Posterior vena cava (tissue), 2 donors: ENCODE measurements around the gene PPP1R15B. TPM values are rescaled to one million over a fixed set of nuclear protein-coding genes. Genes with fewer than 3 reads are reported as not detected.

ENCODE experiments used
- DNase-seq: peaks from one replicate; pipeline ENCODE4 v3.0.0-alpha.2; 2020; ENCODE audit warnings: low spot score
- intact Hi-C, 2 donors: fragments of 100-400 bp; cut with DNase I; formaldehyde crosslinking; loops; one replicate each; pipeline versions ENCODE4 v1.14.1 to v1.14.2; 2022 to 2023
- total RNA-seq, 2 donors: library from RNA; stranded (reverse); fragmentation: NEBNext Ultra II Directional; extraction: Animal tissue kit (Norgen Biotek cat#: 25700); gene quantifications; one replicate each; pipeline ENCODE4 v1.2.1, GENCODE V29; 2021
- donor health status: DM: yes; HTN: yes; CAD: no.
- donor health status: DM: yes; HTN: yes; CAD: no.

The PPP1R15B gene
- total RNA-seq, 2 donors from 2014 or later, result 33.2 to 45.7 TPM

DNA sequence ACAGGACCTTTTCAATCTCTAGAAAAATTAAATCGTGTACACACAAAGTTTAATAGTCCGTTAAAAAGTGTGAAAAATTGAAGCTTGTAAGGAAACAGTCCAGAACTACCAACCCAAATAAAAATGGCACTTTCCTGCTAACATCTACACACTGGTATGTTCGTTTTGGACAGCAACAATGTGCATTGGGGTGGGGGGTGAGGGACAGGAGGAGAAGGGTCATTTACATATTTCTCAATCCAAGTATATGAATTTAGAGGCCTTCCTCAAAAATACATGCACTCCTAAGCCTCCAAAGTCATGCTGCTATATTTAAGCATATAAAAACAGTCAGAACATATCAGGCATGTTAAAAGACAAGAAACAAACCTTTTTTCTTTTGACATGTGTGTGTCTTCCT lies 2.5 kb downstream of the PPP1R15B start:
- no peak for DNase-seq
- intact Hi-C loops, result no loop called here

DNA sequence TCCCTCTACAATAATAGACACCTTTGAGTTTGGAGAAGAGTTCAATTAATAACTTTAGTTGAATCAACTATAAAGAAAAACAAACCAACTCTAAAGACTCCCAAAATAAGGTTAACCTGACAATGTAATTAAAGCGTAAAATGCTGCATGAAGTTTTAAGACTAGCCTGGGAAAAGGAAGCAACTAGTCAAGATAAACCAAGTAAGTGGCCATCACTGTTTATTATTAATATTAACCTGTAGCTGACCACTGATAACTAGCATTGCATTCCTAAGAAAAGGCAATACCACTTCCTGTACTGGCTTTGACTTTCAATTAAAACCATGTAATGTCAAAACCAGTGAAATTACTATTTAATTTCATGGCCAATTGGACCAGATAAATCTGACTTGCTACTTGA lies 3.0 kb downstream of the PPP1R15B start:
- no peak for DNase-seq
- intact Hi-C loops, result no loop called here

DNA sequence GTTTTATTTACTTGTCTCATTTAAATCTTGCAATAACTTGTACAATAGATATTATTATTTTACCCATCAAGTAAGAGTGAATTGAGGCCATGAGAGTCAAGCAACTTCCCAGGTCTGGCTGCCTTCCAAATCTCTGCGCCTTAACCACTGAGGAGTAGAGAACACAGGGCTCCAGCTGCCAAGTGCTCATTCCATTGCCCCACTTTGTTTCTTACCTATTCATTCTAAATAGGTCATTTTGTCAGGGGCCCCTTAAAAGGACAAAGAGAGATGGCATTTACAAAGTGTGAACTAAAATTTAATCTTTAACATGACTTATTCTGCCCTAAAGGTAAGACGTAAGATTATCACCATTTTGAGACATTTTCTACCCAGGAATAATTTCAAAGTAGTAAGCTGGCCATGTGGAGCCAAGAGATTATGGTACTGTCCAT lies 3.5 kb downstream of the PPP1R15B start:
- intact Hi-C loops, result no loop called here

DNA sequence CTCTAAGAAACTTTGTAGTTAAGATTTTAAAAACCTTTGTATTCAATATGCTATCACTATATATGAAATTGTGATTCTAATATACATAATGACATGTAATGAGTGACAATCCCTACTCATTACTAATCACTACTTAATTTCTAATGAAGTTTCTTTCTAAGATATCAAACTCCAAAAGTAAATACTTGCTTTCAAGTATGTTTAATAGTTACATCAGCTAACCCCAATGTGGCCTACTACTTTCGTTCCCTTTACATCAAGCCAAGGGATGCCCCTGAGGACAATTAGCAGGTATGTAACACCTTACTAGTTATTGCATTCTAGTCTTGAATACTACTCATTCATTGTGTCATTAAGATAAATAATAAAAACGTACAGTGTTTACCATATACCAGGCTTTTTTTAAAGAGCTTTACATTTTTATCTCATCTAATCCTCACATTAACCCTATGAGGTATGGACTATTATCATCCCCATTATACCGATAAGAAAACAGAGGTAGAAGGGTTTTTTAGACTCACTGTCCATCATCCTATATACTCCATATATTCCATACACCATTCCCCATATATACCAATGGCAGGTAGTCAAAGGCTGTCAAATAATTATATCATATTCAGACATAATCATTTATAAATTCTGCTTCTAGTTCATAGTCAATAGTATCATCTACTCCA lies 4.2 kb downstream of the PPP1R15B start:
- intact Hi-C loops, result no loop called here
- no peak for DNase-seq

More for the DNA sequence above, 3.5 kb downstream of the PPP1R15B start:
- DNase-seq, result no peak

DNA sequence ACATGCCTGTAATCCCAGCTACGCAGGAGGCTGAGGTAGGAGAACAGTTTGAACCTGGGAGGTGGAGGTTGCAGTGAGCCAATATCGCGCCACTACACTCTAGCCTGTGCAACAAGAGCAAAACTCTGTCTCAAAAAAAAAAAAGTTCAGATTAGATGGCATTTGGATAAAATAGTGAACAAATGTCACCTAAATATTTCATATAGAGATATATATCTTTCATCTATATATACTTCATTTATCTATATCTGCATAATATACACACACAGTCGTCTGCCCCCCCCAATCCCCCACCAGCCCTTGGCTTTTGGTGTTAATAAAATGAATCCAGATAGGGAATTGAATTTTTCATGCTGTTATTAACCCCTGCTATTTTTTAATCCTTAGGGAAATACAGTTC lies 5.0 kb downstream of the PPP1R15B start:
- DNase-seq, result no peak
- intact Hi-C loops, result no loop called here

DNA sequence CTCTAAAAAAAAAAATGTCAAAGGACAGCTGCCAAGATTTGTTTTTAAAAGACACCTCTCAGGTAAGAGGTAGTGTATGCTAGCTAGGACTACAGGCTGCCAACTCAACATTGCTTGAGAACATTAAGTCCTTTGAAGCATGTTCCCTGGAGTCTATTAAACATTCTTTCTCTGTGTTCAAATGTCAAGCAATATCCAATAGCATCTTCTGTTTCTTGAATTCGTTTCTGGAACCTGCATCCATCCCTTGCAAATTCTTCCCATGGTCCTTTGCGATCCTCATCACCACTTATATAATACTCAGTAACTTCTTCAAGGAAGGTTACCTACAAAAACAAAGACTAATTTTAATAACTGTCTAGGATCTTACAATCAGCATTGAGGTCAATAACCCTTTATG lies 5.6 kb downstream of the PPP1R15B start:
- intact Hi-C loops, result no loop called here
- no peak for DNase-seq

DNA sequence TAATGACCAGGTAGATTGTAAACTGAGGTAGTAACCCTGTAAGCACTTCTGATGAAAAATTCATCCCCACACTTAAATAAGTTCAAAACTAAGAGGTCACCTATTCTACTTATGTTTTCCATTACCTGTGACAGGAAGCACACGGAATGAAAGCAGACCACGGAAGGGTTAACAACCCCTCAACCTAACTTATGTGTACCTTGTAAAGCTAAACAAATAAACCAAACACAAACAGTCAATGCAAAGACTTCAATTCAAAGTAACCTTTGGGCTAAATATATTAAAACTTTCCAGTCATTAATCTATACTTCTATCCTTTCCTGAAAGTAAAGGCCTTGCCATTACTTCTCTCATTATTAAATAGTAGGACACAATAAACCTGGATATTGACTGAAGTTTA lies 7.0 kb downstream of the PPP1R15B start:
- DNase-seq, result no peak
- intact Hi-C loops, result no loop called here

DNA sequence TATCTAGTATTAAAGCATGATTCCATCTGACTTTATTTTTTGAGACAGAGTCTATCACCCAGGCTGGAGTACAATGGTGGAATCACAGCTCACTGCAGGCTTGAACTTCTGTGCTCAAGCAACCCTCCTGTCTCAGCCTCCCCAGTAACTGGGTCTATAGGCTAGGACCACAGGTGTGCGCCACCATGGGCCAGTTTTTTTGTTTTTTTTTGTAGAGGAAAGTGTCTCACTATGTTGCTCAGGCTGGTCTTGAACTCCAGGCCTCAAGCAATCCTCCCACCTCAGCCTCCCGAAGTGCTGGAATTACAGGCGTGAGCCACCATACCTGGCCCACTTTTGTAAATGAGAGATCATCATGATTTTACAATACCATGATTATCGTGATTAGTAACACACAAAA lies 9.2 kb downstream of the PPP1R15B start:
- no peak for DNase-seq
- intact Hi-C loops, result no loop called here

DNA sequence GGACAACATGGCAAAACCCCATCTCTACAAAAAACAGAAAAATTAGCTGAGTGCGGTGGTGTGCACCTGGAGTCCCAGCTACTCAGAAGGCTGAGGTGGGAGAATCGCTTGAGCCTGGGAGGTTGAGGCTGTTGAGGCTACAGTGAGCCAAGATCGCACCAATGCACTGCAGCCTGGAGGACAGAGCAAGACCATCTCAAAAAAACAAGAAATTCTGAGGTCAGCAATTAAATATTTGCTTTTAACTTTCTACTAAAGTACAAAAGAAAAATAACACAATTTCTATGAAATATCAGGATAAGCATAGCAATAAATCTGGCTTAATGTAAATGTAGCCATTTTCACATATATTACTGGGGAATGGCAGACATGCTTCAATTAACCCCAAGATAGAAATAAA lies 9.9 kb downstream of the PPP1R15B start:
- intact Hi-C loops, result no loop called here
- no peak for DNase-seq

DNA sequence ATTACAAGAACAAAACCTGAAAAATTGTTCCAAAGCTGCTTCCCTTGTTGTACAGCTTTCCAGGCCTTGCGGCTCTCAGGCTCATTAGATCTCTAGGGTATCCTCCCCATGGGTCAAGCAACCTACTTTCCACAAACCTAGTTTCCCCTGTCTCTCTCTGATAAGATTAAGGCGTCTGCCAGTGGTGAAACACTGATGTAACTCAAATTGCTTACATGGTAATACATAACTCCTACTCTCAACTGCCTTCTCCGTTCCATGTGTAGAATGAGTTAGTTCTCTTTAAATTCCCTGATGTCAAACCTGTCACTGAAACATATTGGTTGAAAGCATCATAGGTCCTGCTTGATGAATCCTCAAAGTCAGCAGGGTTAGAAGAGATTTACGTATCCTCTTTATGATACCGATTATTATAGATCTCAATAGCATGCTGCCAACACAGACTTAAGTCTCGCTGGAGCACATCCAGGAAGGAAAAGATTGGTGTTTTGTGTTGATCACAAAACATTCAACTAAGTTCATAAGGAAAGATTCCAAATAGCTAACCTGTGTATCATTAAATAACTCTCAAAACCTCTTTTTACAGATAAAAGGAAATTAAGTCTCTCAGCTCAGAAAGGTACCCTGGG lies 10.6 kb downstream of the PPP1R15B start:
- no peak for DNase-seq
- intact Hi-C loops, result no loop called here

DNA sequence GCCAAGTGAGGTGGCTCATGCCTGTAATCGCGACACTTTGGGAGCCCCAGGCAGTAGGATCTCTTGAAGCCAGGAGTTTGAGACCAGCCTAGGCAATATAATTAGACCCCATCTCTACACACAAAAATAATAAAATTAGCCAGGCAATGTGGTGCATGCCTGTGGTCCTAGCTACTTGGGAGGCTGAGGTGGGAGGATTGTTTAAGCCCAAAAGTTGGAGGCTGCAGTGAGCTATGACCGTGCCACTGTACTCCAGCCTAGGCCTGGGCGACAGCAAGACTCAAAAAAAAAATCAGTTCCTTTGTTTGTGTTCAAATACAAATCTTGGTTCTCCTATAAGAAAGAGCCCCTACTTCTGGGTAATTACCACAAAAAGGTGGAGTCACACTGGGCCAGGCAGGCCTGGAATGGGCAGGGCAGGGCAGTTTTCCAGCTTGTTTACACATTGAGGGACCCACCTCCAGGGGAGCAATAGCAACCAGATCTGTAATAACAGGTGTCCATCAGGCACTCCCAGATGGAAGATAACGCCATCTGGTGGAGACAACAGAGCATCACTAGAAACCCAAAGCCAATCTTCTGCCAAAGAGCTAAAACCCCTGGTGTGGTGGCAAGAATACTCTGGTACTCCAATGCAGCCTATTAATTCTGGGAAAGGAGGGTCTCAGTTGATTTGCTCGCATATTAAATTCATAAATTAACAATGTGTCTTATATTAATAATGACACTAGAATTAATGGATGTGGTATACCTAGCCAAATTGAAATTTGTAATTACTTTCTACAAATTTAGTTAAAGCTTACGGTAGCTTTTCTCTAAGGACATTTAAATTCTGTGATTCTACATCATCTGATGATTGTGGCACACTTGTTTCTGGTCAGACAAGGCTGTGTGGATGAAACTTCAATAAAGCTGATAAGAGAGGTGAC lies 13.2 kb downstream of the PPP1R15B start:
- DNase-seq, result no peak
- intact Hi-C loops, result no loop called here

DNA sequence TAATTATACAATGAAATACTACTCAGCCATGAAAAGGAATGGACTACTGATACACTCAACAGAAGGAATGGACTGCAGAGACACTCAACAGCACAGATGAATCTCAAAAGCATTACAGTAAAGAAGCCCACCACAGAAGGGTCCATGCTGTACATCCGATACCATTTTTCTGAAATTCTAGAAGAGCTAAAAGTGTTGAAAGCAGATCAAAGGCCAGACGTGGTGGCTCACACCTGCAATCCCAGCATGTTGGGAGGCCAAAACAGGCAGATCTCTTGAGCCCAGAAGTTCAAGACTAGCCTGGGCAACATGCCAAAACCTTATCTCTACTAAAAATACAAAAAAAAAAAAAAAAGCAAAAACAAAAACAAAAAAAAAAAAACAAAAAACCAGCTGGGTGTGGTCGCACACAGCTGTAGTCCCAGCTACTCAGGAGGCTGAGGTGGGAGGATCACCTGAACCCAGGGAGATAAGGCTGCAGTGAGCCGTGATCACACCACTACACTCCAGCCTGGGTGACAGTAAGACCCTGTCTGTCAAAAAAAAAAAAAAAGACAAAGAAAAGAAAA lies 15.5 kb downstream of the PPP1R15B start:
- no peak for DNase-seq
- intact Hi-C loops, result no loop called here

DNA sequence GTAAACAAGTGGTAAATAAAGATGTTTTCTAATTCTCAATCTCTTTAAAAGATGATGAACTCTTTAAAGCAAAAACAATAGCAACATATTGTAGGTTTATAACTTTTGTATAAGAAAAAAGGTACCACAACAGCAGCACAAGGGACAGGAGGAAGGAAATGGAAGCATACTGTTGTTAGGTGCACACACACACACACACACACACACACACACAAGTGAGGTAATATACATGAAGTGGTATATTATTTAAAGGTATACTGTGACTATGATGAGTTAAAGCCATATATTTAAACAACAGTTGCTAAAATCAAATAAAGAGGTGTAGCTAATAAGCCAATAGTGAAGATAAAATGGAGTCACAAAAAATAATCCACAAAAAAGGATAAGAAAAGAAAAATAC lies 20.0 kb downstream of the PPP1R15B start:
- intact Hi-C loops, result no loop called here
- no peak for DNase-seq

DNA sequence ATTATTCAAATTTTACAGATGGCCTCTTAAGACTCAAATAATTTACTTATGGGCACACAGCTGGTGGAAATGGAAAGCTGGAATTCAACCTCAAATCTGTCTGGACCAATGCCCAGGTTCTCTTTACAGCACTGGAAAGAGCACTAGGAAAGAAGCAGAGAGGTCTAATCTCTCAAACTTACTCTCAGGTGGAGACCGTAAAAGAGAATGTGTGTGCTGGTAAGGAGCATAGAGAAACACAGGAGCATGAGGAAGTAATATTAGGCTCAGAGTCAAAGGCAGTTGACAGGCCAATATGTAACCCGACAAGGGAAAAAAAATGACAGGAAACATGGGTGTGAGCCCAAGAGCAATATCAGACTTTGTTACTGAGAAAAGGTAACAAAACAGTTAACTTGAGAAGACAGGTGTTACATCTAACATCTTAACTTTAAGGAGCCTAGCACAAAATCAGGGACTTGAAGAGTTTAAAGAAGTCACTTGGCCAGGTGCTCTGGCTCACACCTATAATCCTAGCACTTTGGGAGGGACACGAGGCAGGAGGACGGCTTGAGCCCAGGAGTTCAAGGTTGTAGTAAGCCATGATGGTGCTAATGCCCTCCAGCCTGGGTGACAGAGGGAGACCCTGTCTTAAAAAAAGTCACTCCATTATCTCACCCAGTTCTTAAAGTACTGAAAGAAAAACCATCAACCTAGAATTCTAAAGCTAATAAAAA lies 20.7 kb downstream of the PPP1R15B start:
- intact Hi-C loops, result no loop called here
- DNase-seq, result no peak

DNA sequence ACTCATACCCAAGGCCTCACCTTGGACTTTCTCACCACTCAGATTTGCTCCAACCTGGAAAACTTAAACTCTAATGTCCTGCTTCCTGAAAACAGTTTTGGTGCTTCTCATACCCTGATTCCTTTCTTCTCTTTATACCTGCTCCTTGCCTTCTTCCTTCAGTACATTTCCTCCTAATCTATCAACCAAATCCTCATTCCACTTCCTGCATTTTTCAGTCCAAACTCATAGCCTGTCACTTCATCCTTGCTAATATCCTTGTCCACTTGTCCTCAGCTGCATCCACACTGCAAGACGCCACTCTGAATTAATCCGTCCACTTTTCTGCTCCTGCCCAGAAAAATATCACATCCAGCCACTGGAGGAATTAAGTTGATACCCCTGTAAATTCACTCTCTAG lies 25.9 kb downstream of the PPP1R15B start:
- no peak for DNase-seq

DNA sequence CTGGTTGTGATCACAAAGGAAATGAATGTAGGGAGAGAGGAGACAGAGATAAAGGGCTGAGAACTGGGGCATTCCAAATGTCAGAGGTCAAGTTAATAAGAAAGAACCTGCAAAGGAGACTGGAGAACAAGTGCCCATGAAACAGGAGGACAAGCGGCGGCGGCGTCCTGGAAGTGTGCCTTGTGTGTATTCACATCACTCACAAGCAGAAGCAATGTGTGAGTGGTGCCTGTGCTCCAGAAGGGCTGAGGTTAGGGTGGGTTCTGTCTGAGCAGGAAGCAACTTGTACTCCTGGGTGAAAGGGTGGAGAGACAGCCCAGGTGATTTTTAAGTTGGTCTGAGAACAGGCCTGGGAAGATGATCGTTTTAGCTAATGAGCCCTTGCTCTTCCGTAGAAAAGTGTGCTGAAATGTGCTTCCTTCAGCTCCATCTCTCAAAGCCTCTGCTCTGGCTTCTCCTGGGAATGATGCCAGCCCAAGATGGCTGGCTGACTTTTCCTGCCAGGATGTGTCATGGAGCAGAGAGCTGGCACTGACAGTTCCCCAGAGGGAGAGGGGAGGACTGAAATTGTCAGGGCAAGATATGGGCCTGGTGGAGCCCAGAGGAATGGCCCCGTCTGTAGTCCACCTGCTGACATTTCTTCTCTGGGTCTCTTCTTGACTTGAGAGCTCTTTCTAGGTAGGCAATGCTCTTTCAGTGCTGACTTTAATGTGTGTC lies 26.8 kb downstream of the PPP1R15B start:
- intact Hi-C loops, result no loop called here
- DNase-seq, result no peak

More for the DNA sequence above, 25.9 kb downstream of the PPP1R15B start:
- intact Hi-C loops, result no loop called here

DNA sequence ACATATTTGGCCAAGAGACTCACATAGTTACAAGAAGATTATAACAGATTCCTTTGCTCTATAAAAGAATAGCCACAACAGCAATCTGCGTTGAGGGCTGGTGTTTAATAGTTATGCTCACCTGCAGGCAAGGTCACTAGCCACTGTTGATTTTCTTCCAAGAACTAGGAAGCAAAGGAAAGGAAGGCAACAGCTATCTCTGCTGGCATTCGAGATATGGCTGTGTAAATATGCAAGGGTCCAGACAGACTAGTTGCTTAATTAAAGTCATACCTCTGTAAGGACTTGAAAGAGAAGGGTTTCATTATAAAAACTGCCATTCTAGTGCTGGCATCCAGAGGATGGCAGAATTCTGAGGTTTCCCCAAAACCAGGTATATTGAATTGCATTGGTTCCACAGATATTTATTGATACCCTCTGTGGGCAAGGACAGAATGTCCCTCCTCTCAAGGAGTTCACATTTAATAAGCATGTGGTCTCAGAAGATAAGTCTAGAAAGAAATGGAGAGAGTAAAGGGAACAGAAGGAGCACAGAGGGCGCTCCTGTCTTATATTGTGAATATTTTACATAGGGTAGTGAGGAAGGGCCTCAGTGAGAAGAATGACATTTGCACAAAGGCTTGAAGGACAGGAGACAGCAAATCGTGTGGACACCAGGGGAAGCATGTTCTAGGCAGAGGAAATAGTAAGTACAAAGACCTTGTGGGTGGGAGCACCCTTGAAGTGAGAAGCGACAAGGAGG lies 28.3 kb downstream of the PPP1R15B start:
- intact Hi-C loops, result no loop called here
- DNase-seq, result no peak

DNA sequence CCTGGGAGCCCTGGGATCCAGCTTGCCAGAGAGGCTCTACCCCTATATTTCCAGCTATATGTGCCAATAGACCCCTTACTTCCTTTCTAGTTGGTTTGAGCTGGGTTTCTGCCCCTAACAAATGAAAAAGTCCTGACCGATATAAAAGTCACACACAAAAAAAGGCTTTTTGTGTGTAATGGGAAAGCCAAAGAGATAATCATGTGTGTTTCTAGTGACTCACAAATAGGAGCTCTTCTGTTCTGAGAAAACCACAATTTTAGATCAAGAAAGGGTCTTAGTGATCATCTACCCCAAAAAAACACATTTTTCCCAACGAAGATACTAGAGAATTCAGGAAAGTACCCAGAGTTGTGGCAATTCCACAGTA lies 28.9 kb downstream of the PPP1R15B start:
- no peak for DNase-seq
- intact Hi-C loops, result no loop called here
